Eye (tissue), 1 donor: ENCODE measurements around the gene DCAF6.
A peak's percentile ranks its signal among the peaks of the same experiment; 100 is the strongest.
"Not testable (repeated sequence)": the region's sequence is repeated elsewhere in the genome, so short reads cannot be mapped to it uniquely, and the experiment has no call there.

ENCODE experiments used
- DNase-seq: peaks from one replicate; pipeline ENCODE4 v3.0.0-alpha.2; 2015

DCAF6 gene

DNA sequence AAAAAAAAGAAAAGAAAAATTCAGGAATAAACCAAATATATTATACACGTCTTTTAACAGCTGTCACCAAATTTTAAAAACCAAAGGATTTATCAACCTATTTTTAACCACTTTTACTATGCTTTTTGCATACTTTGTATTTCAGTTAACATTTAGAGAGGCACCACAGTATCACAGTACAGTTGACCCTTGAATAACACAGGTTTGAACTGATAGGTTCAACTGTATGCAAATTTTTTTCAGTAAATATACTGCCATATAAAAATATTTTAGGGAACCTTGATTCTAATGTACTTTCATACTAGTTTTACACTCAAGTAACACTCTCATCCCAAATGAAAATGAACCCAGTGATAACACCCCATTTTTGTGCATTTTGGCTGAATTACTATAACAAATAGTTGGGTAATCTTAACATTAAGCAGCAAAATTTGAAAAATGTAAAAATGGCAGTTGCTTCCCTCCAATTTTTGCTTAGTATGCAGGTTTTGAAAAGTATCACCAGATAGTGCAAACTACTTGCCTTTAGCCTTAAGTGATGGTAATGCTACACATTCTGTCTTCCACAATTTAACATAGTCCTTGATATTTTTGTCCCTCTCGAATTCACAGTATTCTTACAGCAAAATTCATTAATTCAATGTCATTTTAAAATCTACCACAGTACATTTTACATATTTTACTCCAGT lies 11.8 kb upstream of the DCAF6 start:
- no peak for DNase-seq

DNA sequence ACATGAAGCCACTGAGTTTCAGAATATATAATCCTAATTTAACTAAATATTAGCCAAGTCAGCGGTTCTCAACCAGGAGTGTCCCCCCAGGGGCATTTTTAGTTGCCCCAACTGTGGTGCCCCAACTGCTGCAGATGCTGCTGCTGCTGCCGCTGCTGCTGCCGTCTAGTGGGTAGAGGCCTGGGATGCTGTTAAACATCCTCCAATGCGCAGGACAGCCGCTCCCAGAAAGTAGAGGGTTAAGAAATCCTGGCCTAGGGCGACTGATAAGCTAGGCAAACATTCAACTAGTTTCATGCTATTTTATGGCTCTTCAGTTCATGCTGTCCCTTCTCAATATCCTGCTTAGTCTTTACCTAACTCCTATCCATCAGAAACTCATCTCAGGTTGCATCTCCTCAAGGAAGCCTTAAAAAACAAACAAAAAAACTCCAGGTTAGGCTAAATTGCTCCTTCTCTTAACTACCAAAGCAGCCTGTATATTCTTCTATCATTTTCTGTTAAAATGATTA lies 9.9 kb upstream of the DCAF6 start:
- DNase-seq, result no peak

DNA sequence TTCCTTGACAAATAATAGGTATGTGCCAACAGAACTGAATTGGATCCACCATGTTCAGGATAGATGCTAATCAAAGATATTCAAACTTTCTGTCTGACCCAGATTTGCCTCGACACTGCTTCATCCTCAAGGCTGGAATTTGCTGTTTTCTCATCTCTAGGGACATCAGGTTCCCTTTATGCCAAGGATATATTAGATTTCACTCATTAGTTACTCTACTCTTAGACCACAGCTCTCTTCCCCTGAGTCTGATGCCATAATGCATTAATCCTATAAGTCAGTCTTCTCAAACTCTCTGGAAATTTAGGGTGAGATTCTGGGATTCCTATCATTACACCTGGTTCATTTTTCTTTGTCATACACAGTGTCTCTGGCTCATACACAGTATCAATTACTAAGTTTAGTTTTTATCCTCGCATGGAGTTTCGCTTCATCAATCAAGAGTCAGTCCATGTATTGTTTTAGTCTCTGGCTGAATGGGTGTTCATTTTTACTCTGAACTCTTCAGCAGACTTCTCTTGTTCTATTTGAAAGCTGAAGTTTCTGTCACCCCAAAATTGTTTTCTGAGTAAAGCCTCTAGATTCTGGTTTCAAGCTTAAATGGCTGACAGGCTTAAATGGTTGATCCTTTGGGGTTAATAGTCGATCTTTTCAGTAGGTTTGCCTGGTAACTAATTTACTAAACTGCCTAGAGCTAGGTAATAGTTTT lies 9.3 kb upstream of the DCAF6 start:
- no peak for DNase-seq

DNA sequence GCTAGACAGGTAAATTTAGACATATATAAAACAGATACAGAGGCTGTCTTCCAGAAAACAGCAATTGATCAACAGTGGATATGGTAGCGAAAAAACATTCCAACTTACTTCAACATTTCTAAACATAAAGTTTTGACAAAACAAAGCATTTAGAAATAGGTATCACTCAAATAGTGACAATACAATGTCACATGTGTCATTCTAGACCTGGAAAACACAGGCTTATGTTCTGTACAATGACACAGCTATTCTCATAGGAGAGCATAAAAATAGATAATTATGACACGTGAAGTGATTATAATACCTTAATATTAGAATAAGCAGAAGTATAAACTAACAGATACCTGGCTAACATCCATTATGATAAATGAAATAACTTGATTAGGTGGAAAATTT lies 8.0 kb upstream of the DCAF6 start:
- no peak for DNase-seq

DNA sequence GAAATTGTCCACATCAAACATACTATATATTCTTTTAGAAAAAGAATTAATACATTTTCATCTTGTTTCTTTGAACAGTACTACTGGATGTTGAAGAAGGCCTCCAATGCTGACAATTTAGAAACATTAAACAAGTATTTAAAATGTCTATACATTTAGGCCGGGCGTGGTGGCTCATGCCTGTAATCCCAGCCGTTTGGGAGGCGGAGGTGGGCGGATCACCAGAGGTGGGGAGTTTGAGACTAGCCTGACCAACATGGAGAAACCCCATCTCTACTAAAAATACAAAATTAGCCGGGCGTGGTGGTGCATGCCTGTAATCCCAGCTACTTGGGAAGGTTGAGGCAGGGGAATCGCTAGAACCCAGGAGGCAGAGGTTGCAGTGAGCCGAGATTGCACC lies 7.6 kb upstream of the DCAF6 start:
- not testable (repeated sequence) for DNase-seq

DNA sequence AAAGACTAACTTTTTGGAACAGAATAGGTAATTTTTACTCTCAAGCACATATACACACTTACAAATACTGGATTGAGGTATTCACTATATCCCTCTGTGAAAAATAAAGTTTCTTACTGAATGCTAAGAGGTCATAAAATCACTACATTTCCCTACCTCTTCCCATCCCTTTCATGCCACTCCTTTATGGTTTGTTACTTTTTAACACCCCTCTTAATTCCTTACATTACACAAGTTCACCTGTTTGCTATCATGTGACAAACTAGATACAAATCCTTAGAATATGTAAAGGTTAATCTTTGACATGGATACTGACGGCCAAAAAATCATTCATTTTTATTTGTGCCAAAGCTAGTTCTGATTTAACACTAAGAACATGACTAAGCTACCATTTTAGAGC lies 6.8 kb upstream of the DCAF6 start:
- DNase-seq, result no peak

DNA sequence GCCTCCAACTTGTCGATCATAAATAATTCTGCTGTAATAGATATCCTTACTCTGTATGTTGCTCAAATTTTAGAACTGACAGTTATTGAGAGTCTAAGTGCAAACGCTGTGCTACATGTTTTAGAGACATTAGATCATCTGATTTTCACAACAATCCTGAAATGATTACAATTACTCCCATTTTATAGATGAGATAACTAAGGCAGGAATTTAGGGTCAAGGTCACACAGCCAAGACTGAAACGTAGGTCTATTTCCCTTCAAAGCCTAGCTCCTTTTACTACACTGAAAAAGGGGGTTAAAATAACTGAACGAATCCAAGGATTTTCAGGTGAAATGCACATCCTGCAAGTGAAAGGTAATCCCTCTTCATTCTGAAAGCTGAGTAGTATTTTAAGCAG lies 2.7 kb upstream of the DCAF6 start:
- DNase-seq, result peak; percentile 2

DNA sequence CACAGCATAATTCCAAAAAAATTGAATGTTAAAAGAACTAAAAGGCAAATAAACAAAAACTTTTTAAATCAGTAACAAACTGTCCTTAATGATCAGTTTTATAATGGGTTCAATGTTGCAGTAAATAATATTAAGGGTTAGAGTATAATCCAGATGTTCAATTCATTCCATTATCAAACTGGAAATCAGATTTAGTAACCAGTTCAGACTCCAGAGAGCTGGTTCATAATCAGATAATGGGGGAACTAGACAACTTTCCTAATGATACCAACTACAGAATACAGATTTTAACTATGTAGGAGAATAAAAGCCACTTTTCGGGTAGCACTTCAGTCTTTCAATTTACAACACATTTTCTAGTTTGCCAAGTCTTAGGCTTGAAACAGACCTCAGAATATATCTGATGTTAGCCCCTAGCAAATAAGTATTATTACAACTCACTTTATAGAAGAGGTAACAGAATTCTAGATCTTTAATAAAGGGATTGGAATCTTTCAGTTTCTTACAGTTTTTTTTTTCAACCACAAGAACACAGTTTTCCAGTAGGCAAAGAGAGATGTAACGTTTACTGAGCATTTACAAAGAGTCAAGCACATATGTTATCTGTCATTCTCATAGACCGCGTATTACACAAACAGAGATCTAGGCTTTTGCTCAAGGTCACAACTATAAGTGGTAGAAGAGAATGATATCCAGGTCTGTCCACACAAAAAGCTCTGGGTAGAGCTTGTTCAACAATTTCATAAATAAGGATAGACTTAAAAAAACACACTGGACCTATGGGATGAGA lies 1.9 kb upstream of the DCAF6 start:
- no peak for DNase-seq

DNA sequence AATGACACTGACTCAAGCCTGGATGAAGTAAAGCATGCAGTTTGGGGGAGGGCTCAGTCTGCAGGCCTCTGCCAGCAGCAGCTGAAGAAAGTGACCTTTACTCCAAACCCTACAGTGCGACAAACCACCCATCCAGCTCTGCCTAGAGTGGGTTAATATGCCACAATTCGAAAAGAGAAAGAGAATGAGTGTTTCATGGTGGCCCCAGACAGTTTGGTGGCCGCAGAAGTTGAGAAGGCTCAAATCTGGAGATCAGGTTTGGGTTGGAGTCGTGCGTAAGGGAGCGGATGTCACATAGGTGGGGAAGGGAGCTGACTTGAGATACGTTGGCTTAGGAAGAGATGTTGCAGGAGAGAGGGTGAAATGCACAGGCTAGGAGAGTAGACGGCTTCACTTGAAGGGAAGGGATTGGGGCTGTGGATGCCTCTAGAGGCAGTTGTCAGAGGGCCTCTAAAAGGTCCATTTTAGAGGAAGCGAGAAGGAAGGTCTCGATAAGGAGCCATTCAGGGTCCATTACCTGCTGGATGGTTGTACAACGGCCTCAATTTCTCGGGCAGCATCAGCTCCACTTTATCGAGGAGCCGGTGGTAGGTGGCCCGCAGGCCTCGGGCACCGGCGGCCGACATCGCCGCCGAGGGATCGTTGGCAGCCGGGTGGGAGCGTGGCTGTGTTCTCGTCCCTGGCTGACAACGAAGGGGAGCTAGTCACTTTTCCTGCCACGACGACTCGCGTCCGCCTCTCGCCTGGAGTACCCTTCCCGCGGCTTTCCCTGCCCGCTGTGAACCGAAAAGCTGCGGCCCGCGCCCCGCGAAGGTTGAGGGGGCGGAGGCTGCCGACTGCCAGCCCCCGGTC lies 1.0 kb upstream of the DCAF6 start:
- no peak for DNase-seq

DNA sequence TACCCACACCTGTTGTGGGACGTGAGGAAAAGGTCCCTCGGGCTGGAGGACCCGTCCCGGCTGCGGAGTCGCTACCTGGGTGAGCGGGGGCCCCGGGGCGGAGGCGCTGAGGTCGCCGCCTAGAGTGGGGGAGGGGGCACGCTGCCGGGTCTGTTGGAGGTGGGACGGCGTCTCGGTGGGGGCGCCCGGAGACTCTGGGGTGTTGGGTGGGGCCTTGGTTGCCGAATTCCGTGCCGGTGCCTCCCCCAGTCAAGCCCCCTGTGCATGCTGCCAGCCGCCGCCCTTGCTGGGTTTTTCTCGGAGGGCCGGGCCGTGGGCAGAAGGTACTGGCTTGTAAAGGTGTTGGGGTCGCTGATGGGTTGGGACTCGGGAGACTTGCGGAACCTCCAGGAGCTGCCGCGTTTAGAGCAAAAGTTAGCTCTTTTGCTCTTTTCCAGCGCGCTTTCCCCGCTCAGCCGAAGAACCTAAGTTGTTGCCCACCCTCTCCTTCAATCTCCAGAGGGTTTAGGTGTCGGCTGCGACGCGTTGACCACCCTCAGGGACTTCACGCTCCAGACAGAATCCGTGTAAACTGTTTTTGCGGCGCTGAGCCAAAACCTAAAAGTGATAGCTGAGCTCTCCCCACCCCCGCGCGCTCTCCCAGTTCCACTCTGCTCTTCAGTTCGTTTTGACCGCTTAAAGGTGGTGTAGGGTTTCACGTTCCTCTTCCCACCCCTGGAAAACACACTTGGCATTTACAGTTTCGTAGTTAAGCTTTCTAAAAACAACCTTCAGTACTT lies 636 bp downstream of the DCAF6 start, which contains the start of gene MPC2:
TSS of gene MPC2 (minus strand) at position 143 of the 779 bp plus-strand sequence. CDS start 1,231 bp downstream, outside the sequence.
- DNase-seq, result peak; percentile 85

DNA sequence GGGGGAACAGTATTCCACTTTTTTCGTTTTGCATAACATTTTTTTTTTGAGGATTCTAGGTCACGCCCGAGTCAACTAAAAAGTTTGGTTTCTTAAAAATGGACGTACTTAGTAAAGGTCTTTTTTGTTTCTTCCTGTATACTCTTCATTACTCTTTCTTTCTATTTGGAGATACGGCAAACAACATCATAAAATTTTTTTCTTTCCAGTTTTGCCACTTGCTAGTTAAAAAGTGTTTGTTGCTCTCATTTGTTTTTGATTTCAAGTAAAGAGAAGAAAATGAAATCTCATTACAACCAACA lies 1.2 kb downstream of the DCAF6 start:
- DNase-seq, result no peak

DNA sequence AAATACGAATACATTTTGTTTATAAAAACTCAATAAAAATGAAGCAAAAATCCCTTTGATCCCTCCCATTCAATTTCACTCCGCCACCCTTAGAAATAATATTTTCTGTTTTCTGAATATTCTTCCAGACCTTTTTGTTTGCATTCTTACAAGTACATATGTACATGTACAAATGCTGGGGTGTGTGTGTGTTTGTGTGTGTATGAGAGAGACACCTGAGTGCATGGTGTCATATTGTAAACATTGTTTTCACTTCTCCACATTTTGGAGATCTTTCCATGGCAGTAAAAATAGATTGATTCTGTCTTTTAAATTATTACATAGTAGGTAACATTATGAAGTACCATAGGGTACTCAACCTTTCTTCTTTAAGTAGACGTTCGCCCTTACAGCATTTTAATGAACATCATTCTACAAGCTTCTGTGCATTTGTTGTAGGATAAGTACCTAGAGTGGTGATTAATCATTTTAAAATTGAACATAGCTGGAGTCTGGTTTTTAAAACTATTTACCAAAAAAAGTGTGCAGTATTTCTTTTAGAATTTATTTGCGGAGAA lies 1.7 kb downstream of the DCAF6 start:
- DNase-seq, result peak; percentile 18

DNA sequence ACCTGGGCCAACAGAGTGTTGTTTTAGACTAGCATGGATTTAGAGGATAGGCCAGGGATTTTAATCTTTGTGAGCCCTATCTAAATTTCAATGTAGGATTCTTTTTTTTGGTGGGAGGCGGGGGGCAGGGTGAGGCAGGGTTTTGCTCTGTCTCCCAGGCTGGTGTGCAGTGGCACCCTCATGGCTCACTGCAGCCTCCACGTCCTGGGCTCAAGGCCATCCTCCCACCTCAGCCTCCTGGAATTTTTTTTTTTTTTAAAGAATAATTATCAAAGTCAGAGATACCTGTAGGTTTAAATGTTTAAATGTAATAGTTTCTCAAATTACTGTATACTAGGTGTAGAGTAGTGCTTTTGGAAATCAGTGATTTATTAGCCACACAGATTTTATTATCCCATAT lies 3.8 kb downstream of the DCAF6 start:
- DNase-seq, result no peak

DNA sequence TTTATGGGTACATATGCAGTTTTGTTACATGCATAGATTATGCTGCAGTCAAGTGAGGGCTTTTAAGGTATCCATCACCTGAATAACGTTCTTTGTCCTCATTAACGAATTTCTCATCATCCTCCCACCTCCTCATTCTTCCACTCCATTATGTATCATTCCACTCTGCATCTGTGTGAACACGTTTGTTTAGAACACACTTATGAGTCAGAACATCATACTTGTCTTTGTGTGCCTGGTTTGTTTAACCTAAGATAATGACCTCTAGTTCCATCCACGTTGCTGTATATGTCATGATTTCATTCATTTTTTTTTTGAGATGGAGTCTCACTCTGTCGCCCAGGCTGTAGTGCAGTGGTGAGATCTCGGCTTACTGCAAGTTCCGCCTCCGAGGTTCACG lies 7.1 kb downstream of the DCAF6 start:
- no peak for DNase-seq

DNA sequence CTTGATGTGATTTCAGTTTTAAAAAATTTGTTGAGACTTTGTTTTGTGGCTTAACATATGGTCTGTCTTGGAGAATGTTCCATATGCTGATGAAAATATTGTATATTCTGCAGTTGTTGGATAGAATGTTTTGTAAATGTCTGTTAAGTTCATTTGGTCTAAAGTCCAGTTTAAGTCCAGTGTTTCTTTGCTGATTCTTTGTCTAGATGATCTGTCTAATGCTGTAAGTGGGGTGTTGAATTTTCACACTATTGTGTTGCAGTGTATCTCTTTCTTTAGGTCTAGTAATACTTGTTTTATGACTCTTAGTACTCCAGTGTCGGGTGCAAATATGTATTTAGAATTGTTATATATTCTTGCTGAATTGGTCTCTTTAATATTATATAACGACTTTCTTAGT lies 11.2 kb downstream of the DCAF6 start:
- DNase-seq, result no peak

DNA sequence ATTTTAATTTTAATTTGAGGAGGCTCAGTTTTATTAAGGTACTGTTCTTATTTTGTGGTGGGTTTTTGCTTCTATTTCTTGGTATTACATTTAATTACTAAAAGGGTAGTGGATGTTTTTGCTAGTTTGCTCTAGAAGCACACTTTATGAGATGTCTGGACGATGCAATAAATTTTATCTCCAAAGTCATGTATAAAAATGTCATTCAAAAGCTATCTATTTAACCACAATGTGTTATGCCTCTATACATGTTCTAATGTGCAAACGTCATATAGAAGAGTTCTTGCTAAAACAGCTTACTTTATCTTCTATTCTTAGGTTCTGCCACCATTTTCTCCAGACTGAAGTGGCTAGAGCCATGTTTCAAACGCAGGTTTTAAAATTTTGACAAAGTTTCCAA lies 13.3 kb downstream of the DCAF6 start:
- no peak for DNase-seq

DNA sequence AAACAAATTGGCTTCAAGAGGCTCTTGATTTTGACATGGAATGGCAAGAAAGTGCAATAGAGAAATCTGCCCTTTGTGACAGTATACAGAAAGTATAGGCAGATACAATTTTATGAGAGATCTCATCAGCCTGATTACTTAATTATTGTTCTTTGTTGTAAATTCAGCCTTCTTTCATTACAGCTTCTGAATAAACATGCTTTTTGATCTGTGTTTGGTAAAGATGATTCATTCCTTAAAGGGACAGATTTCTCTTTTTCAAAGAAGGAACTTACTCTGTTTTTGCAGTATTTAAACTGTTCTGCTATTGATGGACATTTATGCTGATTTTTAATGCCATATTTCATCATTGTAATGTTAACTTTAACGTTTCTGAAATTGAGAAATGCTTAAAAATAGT lies 14.1 kb downstream of the DCAF6 start:
- no peak for DNase-seq

DNA sequence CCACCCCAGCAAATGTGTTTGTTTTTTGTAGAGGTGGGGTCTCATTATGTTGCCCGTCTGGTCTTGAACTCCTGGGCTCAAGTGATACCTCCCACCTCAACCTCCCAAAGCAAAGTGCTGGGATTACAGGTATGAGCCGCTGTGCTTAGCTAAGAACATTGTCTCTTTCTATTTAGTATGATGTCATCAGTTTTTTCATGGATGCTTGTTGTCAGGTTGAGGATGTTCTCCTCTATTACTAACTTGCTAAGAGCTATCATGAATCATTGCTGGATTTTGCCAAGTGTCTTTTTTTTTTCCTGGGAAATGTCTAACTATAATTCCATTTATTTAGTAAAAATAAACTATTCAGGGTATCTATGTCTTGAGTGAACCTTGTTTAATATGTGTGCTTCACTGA lies 19.4 kb downstream of the DCAF6 start:
- DNase-seq, result no peak

DNA sequence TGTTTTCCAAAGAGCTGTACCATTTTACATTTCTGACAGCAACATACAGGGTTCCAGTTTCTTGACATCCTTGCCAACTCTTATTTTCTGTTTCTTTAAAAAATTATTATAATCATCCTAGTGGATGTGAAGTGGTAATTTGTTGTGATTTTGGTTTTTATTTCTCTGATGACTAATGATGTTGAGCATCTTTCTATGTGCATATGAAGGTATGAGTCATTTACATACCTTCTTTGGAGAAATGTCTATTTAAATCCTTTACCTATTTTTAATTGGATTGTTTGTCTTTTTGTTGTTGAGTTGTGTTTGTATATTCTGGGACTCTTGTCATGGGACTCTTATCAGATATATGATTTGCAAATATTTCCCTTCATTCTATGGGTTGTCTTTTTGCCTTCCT lies 21.2 kb downstream of the DCAF6 start:
- no peak for DNase-seq

DNA sequence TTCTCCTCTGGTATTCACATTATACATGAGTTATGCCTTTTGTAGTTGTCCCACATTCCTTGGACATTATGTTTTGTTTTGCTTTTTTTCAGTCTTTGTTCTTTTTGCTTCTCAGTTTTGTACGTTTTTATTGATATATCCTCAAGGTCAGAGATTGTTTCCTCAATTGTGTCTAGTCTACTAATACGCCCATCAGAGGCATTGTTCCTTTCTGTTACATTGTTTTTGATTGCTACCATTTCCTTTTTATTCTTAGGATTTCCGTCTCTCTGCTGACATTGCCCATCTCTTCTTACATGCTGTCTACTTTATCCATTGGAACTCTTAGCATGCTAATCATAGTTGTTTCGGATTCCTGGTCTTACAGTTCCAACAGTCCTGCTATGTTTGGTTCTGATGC lies 28.2 kb downstream of the DCAF6 start:
- no peak for DNase-seq

DNA sequence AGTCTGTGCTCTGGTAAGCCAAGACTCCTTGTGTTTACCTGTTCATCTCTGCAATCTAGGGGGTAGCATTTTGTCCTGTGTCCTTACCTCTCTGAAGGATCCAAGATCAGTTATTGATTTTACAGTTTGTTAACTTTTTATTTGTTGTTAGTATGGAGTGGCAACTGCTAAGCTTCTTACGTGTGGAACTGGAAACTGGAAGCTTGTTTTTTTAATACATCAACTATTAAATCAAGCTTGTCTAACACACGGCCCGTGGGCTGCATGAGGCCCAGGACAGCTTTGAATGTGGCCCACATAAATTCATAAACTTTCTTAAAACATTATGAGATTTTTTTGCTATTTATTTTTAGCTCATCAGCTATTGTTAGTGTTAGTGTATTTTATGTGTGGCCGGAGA lies 29.6 kb downstream of the DCAF6 start:
- no peak for DNase-seq

DNA sequence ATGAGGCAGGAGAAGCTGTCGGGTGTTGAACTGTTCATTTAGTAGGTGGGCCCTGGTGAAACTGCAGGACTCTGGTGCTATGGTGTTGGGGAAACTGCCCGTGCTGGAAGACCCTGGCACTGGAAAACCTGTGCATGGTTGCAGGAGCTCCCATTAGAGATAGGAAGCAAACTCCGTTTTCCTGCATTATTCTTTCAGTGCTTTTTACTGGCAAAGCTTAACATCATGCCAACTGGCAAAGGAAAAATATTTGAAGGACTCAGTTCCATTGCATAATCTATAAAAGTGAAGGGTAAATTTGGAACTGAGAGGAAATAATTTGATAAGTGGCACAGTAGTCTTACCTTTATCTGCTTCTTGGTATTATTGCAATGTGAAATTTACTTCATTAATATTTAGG lies 32.1 kb downstream of the DCAF6 start:
- no peak for DNase-seq
